Inferior parietal cortex (tissue), 1 donor: ENCODE data around the gene ZFHX3.

ENCODE experiments used
- DNase-seq: peaks from one replicate; pipeline ENCODE4 v3.0.0-alpha.2; 2016; ENCODE audit errors: extremely low spot score

The ZFHX3 gene

DNA sequence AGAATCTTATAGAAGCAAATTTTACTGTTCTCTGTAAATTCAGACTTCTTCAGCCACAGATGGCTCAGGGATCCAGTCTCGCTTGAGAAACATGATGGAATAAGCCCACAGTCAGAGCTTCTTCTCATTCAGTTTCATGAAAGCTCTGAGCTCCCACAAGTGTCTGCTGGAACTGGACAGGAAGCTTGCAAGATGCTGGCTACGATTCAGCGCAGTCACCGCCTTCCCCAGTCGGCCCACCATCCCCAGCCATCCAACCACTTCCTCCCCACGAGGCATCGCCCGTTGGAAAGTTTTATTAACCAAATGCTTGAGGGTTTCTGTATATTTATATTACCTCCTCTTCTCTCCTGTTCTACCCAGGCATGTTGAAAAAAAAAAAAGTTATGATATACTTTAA lies 171.7 kb downstream of the ZFHX3 start:
- no peak for DNase-seq

DNA sequence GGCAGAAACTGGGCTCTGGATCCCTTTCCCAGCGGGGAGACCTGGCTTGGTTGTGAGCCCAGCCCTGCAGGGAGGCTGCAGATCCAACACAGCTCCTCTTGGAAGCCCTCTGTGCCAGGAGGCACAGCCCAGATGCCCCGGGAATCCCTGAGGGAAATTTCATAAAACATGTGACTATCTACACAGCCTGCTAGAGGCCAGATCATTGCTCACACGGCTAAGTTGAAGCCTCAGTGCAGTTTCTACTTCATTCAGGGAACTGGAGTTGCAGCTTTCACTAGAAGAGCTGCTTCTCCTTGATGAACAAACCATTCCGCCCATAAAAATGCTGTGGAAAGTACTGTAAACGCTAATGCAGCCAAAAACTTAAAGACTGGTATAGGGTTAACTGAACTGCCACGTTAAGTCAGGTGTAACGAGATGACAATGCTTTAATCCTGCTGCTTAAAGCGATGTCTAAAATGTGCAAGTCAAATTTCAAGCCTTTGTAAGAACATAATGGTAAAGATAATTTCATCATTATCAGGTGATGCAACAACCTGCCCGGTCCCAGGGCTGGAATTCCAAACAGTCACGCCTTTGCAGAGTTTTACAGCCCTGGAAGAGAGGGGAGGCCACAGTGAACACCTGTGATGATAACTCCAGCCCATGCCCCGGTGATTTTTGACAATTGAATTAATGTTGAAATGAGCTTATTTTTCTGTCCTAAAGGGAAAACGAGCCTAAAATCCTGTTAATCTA lies 172.5 kb downstream of the ZFHX3 start:
- DNase-seq: no peak

DNA sequence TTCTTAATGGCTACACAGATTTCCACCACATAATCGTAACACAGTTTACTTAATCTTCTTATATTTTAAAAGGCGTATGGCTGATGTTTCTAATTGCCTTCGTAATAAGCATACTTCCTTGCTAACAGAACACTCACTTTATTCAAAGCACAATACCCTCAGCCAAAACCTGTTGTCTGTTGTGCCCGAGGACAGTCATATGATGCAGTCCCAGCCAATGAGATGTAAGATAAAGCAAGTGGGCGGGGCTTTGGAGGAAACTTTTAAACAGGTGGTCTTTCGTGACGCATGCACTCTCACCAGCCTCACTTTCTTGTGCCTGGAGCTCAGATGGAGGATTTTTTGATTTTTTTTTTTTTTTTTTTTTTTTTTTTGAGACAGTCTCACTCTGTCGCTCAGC lies 174.1 kb downstream of the ZFHX3 start:
- no peak for DNase-seq

DNA sequence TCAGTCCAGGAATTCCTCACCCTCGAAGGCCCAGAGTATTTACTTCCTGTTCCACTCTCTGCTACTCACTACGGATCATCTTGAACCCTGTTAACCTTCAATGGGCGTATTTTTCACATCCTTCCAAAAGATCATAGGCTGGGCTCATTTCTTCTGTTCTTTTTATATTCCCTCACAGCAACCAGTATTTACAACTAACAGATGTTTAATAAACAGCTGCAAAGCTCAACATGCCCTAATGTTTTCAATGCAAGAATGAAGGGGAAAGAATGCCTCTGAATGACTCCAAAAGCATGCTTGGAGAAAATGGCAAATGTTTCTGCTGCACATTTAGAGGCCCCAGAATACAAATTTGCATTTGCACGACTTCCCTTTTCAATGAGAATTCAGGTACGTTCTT lies 174.9 kb downstream of the ZFHX3 start:
- no peak for DNase-seq

DNA sequence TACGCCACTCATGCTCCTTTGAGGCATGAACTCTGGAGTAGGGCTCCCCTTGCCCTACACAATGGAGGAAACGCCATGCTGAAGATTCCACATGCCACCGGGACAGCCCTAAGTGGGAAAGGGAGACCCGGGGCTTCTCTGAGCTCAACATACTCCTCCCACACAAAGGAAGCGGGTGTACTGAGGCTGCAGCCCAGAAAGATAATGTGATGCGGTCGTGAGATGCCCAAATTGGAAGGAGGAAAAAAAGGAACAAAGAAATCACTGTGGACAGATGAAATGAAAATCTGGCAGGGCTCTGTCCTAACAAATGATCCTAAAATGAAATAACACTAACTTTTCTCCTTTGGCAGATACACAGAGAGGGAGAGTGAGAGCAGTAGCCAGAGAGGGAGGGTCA lies 182.1 kb downstream of the ZFHX3 start:
- DNase-seq: no peak

DNA sequence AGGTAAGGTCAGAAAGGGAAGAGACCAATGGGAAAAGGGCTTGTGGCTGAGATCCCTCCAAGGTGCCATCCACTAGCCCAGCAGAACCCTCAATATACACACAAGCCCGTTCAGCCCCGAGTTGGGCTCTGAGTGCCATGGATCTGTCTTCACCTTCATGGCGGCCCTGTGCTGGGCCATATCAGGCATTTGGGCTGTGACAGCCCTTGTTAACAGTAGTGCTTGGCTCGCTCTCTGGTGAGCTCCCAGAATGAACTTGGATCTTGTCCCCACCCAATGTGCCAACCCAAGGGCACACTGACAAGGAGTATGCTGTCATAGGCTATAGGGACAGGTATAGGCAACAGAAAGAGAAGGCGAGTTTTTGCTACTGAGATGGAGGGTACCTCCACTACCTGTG lies 182.7 kb downstream of the ZFHX3 start:
- no peak for DNase-seq

DNA sequence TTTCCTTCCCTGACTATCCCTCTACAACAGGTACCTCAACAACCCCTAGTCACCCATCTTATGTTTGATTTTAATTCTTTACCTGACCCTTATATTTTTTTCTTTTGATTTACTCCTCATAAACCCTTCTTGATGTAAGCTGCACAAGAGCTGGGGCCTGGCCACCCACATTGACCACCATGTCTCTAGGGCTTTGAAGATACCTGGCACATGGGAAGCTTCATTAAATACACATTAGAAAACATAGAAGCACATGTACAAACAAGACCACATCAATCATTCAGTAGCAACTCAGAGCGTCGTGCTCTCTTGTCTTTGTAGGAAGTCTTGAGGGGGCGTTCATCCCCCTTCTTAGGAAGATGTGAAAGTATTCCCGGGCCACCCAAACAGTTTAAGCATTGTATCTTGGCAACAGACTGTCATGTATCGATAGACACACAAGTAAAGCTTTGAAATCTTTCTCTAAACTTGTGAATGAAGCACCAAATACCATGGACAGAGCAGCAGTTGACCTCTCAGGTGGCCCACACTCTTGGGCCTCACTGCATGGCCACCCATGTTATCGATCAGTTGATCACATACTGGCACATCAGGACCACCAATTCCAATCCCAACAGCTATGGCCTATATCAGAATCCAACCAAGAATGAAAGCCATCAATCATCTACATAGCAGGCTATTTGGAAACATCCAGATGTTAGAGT lies 183.6 kb downstream of the ZFHX3 start:
- DNase-seq: no peak

DNA sequence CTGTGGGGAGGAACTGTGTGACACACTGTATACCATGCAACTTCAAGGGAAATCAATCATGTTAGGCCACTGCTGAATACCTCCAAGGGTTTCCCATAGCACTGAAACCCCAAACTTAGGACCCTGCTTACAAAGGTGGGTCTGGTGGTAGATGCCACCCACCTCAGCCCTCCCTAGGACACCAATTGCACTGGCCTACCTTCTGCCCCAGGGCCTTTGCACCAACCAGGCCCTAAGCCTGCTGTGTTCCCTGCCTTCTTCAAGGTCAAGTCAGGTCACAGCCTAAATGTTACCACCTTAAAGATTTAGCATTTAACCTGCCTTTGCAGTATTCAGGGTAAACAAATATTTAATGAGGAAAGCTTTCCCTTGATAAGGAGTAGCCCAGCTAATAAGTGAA lies 185.8 kb downstream of the ZFHX3 start:
- DNase-seq: no peak

DNA sequence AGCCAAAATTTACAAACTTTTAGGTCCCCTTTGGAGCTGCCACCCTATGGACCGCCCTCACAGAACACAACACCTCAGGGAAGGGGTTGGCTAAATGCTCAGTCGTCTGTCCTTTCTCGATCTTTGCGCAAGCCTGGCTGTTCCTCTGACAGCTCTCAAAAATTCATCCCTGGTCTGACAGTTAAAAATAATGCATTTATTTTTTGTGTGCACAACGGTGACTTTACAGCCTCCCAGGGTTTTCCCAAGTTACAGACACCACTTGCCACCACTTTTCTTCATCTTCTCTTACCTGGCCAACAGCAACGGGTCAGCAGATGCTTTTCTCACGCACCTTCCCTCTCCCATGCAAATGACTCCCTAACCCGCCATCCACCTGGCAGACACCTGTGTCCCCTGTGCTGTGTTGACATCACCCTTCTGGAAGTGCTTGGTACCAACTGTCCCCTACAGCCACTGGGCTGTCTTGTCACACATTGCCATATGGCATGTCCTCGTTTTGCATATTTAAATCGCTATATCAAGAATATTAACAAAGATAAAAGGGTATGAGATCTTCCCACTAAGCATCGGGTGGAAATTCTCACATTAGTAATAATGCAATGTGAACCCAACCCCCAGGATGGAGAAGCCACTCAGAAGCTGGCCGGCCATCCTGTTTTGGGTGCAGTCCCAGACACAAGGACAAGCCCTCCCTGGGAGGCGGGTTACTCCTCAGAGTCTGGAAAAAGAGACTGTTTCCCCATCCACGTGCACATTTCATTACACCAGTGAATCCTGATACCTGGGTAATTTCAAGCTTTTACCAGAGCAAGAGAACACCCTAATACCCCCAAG lies 187.0 kb downstream of the ZFHX3 start:
- DNase-seq: no peak

DNA sequence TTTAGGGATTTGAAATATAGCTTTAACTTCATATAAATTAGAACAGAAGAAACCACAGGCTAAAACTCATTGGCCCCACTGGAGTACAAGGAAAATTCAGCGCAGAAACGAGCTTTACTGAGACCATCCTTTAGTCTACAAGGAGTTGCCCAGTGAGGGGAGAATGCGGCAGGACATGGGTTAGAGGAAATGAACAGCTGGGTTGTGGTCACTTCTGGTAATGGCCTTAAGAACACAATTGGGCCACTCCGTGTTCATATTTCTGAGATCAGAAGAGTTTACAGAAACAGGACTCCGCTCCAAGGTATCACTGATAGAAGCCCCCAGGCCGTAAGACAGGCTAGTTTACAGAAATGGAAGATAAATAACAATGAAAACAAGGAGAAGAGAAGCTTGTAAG lies 188.3 kb downstream of the ZFHX3 start:
- DNase-seq: no peak

DNA sequence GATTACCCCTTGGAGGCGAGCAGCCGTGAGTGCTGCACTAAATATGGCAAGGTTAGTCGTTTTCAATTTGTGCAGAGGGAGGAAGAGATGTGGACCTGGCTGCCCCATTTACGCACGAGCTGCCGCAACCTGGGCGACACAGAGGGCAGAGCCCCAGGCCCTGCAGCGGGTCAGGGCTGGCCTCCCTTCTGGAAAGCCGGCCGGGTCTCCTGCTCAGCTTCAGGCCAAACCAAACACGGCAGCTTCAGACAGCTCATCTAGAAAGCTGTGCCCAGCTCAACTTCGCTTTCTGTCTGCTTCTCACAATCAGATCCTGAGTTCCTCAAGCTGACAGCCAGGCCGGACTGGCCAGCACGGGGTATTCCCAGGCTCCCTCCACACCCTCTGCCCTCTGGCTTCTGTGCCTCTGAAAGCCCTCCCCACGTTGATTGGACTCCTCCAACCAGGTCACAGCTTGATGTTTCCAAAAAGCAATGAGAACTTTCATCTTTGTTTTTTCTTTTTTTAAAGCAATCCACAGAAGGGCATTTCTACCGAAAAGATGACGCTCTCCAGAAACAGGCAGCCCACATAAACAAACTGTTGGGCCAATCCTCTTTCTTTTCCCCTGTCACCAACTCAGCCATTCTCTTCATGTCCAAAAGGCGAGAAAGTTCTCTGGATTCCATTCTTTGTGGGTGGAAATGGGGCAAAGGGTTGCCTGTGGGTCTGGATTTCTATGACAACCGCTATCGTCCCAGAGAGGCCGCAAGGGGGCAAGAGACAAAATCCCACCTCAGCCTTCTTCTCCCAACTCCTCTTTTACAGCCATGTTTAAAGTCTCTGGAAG lies 189.0 kb downstream of the ZFHX3 start:
- no peak for DNase-seq

DNA sequence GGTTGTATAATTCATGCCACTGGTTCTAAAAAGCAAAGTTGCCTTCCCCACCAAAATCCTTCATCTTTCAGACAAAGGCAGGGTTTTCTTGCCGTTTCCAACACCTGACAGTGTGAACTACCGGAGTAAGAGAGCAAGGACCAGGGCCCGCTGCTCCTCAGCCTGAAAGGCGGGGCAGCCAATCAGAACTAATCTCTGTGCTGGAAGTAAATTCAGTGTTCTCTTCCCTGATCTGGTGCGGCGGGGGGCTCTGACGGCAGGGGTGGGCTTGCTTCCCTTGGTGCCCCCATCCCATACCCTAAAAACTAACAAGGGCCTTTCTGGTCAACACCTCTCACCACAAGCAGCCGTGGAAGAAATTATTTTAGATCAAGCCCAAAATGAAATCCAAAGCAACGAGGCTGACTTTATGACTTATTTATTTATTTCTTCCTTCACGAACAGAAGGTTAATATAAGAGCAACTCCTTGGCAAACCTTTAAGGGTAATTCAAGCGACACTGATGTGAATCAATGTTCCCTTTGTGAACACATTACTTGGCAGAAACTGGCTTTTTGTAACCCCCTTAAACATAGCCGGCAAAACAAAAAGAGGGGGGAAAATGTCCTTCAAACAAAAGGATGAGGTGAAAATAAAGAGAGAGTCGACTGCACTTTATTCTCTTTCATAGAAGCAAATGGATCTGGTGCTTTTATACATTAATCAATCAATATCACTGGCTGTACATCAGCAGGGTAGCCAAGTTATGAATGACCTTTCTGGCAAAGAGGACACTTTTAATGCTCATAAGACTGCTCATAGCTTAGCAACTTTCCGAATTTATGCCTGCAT lies 189.9 kb downstream of the ZFHX3 start:
- DNase-seq: no peak

DNA sequence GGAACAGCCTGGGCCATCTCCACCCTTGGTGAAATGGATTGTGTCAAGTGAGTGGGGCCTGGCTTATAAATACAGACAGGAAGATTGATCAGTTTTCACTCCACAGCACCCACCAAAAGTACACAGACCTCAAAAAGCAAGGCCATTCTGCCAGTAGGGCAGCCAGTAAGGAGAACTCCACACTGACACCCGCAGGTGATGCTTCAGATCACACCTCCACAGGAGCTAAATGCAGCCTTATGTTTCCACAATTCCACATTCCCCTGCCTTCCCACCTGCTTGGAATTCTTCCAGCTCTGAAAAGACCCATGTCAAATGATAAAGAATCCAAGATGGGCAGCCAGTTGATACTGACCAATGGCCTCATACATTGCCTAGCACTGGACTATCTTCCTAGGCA lies 191.1 kb downstream of the ZFHX3 start:
- DNase-seq: no peak

DNA sequence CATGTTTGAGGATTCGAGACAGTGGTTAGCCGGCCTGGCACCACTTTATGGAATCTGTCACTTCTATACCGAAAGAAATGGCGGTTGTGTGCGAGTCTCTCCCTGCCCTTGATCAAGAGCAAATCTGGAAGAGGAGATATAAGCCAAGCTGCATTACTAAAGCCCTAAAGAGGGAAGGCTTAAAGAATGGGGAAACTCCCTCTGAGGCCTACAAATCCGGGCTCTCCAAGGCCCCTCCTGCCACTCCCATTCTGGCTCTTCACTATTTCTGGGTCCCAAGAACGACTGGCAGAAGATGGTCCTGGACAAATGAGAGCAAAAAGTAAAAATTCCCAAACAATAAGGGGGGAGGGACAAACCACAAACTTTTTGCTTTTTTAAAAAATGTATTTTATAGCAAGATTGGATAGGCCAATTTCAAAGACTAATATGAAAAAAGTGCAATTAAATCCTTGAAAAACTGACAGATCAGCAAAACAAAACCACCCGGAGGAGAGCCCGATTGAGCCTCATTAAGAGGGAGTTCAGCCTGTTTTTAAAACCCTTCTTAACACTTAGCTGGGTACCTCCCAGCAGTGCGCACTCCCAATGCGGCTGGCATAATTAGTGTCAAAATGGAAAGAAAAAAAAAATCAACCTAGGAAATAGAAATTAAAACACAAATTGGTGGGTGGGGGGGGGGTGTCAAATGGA lies 193.5 kb downstream of the ZFHX3 start:
- DNase-seq: no peak

DNA sequence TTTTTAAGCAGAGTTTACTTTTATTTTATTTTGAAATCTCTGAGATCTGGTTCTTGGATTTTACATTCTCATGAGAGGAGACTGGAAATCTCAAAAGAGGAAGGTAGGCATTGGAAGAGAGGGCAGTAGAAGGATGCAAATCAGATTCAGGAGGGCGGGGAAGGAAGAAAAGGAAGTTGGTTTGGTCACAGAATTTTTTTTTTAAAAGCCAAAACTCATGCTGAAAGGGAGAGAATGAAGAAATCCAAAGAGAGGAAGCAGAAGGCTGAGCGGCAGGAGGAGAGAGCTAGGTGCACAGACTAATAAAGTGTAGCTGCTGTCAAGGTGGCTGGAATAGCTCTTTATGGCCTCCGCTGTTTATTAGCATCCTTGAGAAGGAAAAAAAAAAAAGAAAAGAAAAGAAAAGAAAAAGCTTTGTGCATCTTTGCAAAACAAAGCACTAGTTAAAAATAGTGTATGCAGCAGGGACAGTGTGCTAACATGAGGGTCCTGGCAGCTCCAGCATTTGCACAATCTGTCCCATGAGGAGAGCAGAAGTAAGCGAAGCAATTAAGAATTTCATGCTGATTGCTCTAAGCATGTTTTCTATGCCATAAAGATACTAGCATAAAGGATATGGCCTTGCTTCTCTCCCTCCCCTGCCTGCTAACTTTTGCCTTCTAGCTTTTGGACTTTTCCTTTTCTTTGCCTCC lies 194.2 kb downstream of the ZFHX3 start:
- no peak for DNase-seq

DNA sequence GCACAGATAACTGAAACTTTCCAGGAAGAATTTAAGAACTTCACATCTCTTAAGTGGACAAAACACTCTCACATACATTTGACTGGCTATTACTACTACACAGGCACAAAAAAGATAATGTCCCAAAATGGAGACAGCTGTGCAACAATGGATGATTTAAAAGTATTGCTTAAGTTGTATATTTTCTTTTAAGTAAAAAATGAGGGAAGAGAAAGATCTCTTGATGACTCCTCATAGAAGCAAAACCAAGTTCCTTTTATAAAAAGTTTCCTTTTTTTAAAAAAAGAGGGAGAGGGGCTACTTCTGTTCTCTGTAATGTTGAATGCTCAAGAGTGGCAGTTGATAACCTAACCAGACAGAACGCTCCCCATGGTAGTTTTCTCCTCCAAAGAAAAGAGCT lies 195.5 kb downstream of the ZFHX3 start:
- DNase-seq: no peak

DNA sequence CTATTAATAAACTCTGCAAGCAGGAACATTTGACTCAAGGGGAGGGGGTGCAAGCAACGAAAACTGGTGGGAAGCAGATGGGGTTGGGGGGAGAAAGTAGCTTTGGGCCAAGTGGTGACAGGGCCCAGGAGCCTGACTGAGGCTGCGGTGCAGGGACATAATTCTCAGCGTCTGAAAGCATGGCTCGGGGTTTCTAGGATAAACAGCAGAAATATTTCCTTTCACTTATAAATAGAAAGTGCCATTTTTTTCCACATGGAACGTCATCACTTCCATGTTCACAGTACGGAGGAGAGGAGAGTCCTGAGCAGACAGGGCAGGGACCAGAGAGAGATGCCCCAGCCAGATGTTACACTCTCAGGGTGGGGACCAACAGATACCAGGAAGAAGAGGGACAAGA lies 197.1 kb downstream of the ZFHX3 start:
- DNase-seq: no peak

DNA sequence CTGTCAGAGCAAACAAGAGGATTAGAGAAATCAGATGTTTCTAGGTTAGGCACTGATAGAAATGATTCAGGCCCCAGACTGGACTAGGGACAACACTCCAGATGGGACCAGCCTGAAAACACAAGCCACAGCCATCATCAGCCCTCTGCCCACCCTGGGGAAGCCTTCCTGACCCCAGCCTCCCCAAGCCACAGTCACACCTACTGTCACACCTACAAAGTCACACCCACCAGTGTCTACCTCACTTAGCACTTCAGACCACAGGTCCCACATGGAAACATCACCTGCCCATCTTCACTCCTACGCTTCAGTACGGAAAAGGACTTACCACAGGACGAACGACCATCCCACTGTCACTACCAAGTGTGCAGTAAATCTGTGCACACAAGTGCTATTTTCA lies 197.9 kb downstream of the ZFHX3 start:
- DNase-seq: no peak

DNA sequence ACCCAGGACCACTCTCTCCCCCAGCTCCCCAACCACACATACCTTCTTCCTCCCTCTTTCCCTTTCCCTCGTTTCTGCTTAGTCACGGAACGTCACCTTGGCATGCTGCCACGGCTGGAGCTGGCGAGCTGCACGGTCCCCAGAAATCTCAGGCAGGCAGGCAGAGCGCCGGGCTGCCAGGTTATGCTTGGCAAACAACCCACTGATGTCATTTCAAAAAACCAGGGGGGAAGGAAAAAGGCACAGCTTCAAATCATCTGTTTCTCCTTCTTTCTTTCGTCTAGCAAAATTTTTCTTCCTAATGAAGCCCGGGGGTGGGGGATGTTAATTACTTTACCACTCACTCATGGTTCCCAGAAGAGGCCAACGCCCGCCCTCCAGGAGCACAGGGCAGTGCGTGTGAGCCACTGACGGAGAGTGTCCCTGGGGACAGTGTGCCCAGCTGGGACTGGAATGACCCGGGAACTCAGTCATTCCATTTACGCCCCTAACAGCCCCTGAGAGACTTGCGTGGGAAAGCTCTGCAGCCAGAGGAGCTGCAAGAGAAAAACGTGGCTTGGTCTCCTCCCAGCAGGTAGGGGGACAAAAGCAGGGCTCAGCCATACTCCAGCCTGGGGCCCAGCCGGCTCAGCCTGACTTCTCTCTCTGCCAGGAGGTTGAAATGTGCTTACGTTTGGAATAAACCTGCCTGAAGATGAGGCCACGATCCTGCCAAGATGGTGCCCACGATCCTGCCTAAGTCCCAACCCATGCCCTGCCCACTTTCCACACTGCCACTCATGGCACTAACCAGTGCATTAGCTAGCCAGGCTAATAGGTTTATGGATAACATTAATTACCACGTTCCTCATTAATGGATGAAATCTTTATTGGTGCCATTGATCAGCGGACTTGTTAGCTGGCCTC lies 198.9 kb downstream of the ZFHX3 start:
- peak; percentile 60 for DNase-seq
